Measurements from ENCODE around the gene BSND.

Gene BSND

GRCh38 chr1:54994355-54994990, 4.3 kb upstream of the BSND start:
- no peak for DNase-seq

- DNase-seq: no peak
Measured at GRCh38 chr1:54995013-54995760, 3.5 kb upstream of the BSND start.

- DNase-seq: no peak
Measured at GRCh38 chr1:54995835-54996234, 2.9 kb upstream of the BSND start.

GRCh38 chr1:54996359-54996868, 2.3 kb upstream of the BSND start:
- peak; percentile 12 for DNase-seq

GRCh38 chr1:54996869-54997710, 1.6 kb upstream of the BSND start:
- DNase-seq: no peak

GRCh38 chr1:54997711-54997986, 1.1 kb upstream of the BSND start:
- DNase-seq: no peak

- DNase-seq: no peak
Measured at GRCh38 chr1:54998100-54998499, 633 bp upstream of the BSND start.

- no peak for DNase-seq
Measured at GRCh38 chr1:55000110-55001085, 1.7 kb downstream of the BSND start.

- DNase-seq: no peak
Measured at GRCh38 chr1:55001311-55001710, 2.6 kb downstream of the BSND start.

- no peak for DNase-seq
Measured at GRCh38 chr1:55002686-55003085, 4.0 kb downstream of the BSND start.

- DNase-seq: no peak
Measured at GRCh38 chr1:55005351-55006140, 6.8 kb downstream of the BSND start.

GRCh38 chr1:55006931-55007330, 8.2 kb downstream of the BSND start:
- DNase-seq: no peak

- peak; percentile 41 for DNase-seq
Measured at GRCh38 chr1:55007625-55008024, 8.9 kb downstream of the BSND start.

GRCh38 chr1:55010194-55010886, 11.6 kb downstream of the BSND start:
- no peak for DNase-seq

GRCh38 chr1:55010887-55011217, 12.1 kb downstream of the BSND start:
- DNase-seq: no peak

GRCh38 chr1:55012661-55013060, 13.9 kb downstream of the BSND start:
- DNase-seq: no peak

GRCh38 chr1:55015123-55015522, 16.4 kb downstream of the BSND start:
- no peak for DNase-seq

GRCh38 chr1:55015731-55016620, 17.2 kb downstream of the BSND start:
- DNase-seq: peak; percentile 4

- no peak for DNase-seq
Measured at GRCh38 chr1:55018395-55018794, 19.7 kb downstream of the BSND start.

GRCh38 chr1:55021942-55022546, 23.3 kb downstream of the BSND start:
- peak; percentile 85 for DNase-seq
